ENCODE data around the gene CFAP61.
"Not testable (repeated sequence)": the region's sequence is repeated elsewhere in the genome, so short reads cannot be mapped to it uniquely, and the experiment has no call there.

CFAP61 gene

DNA sequence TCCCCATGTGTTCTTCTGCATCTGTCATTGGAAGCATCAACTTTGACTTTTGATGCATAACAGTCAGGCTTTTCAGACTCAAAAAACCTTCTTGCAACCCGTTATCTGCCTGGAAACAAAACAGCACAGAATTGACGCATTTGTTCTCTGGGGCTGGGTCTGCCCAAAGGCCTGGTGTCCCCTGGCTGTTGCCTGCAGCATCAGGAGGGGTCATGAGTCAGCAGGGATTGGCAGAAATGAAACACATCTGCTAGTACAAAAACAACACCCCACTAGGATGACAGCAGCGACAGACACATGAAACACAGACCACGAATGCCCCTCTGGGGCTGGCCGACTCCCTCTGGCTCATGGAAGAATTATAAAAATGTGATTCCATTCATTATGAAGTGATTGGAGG lies 158.0 kb downstream of the CFAP61 start:
- no peak for DNase-seq (ENCODE audit: low read depth)

GRCh38 chr20:20210943-20211273 lies 158.6 kb downstream of the CFAP61 start:
- no peak for DNase-seq (ENCODE audit: low read depth)

GRCh38 chr20:20211274-20211987 lies 159.1 kb downstream of the CFAP61 start:
- DNase-seq (ENCODE audit: low read depth), result no peak

GRCh38 chr20:20211988-20212518 lies 159.7 kb downstream of the CFAP61 start:
- DNase-seq (ENCODE audit: low read depth), result no peak

DNA sequence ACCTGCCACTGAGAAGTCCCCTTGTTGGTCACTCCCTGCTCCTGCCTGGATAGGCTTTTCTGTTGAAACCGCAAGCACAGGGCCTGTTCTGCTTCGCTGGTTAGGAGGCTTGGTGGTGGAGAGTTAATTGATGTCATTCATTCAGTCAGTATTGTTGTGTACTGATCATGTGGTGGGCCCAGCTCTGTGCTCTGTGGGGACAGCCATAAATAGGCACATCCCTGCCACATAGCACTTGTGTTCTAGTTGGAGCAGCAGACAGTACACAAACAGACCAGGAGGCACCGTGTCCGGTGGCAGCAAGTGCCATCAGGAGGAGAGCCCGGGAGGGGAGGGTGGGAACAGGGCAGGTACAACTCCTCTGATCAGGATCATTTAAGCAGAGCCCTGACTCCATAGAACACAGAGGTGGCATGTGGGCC lies 160.4 kb downstream of the CFAP61 start:
- DNase-seq (ENCODE audit: low read depth), result no peak

DNA sequence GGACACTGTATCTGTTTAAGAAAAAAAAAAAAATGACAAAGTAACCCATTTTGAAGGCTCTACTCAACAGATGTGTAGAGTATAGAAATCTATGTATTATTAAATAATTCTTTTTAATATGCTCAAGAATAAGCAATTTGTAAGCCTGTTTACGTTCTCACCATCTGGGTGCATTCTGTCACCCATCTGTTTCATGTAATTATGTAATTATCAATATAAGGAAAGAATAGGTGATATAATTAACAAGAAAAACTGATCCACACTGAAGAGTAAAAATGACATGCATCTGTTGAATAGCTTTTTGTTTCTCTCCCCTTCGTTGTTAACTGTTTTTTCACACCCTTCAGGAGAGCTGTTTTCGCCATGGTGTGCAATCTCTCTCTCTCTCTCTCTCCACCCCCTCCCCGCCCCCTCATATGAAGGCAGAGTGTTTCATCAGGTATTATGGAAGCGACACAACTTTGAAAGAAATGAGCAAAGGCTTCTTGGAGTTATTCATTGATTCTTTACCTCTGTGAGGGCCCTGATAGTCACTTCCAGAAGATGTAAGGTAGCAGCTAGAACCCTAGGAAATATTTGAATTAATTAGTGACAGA lies 161.3 kb downstream of the CFAP61 start:
- no peak for DNase-seq (ENCODE audit: low read depth)

DNA sequence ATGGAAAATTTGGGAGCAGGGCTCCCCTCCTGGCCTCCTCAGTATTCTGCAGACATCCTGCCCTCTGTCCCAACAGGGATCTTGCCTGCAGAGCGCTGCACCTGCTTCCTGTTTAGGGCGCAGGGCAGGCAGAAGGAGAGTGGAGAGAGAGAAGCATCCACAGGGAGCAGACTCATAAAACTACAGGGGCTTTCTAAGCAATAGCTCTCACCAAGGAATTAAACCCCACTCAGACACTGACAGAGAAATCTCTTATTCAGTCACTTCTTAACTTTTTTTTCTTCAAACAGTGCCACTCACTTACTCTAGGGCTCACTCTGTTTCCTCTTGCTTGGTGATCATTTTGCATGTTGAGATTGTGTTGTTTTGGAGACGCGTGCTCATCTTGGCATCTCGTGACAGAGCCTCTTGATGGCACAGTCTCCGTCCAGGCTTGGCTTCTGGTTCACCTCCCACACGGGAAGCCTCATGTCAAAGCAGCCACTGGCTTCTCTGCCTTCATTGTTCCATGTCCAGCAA lies 162.5 kb downstream of the CFAP61 start:
- DNase-seq (ENCODE audit: low read depth), result no peak

DNA sequence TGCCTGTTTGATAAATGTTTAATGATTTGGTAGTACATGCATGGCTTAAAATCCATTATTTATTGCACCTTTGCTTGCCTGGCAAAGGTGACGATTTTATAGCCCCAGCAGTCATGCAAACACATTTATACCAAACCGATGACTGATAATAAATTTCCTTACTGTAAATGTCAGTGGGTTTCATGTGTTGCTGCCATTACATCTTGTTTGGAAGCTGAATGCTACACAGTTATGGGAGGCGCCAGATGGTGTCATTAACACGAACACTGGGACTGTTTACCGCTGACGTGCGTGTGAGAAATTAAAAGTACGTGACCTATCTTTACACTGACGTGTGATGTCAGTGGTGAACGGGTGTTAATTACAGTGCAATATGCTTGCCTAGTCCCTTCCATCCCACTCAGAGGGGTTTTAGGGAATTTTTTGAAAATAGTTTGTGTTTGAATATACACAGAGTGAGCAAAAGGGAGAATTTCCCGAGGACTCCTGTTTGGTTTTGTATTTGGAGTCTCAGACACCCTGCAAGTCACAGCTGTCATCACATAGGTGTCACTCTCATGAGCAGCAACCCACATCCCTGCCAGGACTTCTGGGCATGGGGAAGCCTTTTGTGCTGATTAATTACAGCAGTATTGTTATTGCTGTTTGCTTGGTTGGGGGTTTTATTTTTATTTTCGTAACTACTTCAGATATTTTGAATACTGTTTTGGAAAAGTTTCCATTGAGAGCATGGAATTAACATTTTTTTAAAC lies 163.8 kb downstream of the CFAP61 start:
- DNase-seq (ENCODE audit: low read depth), result no peak

GRCh38 chr20:20216941-20217340 lies 164.6 kb downstream of the CFAP61 start:
- no peak for DNase-seq (ENCODE audit: low read depth)

- no peak for DNase-seq (ENCODE audit: low read depth)
Observed at GRCh38 chr20:20217621-20218020, 165.3 kb downstream of the CFAP61 start.

DNA sequence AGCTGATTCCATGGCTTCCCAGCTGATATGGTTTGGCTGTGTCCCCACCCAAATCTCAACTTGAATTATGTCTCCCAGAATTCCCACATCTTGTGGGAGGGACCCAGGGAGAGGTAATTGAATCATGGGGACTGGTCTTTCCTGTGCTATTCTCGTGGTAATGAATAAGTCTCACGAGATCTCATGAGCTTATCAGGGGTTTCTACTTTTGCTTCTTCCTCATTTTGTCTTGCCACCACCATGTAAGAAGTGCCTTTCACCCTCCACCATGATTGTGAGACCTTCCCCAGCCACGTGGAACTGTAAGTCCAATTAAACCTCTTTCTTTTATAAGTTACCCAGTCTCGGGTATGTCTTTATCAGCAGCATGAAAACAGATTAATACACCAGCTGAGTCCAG lies 165.8 kb downstream of the CFAP61 start:
- DNase-seq (ENCODE audit: low read depth), result not testable (repeated sequence)

- no peak for DNase-seq (ENCODE audit: low read depth)
Observed at GRCh38 chr20:20219016-20219415, 166.7 kb downstream of the CFAP61 start.

DNA sequence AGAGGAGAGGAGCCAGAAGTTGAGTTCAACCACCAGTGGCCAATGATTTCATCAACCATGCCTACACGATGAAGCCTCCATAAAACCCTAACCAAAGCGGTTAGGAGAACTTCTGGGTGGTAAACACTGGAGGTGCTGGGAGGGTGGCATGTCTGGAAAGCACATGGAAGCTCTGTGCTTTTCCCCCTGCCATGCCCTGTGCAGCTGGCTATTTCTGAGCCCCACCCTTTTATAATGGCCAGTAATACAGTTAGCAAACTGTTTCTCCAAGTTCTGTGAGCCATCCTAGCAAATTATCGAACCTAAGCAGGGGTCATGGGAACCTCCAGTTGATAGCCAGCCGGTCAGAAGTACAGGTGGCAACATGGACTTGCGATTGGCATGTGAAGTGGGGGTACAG lies 167.8 kb downstream of the CFAP61 start:
- DNase-seq (ENCODE audit: low read depth), result no peak

DNA sequence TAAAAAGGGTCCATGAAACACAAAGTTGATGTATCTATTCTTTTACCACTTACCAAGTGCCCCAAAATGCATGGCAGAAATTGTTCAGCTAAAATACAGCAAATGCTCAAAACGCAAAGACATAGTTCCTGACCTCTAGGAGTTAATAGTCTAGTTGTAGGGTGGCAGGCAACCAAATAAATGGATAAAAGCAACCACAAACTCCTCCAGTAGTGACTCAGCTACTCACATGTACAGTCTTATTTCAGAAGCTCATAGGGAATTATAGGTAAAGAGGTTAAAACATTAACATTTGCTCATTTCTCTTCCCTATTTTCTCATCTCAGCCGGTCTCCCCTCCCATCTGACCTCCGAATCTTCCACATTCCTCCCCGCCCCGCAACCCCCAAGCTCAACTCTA lies 171.6 kb downstream of the CFAP61 start:
- no peak for DNase-seq (ENCODE audit: low read depth)

DNA sequence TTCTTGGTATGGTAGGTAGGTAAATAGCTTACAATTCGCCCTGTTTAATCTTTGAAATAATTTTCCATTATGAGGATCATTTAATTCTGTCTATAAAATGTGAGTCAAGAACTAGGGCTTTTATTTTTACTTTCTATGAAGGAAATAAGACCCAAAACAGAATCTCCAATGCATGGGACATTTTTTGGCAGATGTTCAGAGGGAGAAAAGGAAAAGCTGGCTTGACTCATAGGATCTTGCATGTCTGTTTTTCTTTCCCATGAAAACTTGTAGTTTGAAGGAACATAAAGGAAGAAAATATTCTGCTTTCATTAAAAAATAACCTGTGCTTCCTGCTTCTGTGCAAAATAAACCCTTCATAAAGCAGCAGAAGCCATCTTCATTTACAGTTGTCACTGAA lies 172.5 kb downstream of the CFAP61 start:
- DNase-seq (ENCODE audit: low read depth), result no peak

- DNase-seq (ENCODE audit: low read depth), result no peak
Observed at GRCh38 chr20:20225325-20226043, 173.2 kb downstream of the CFAP61 start.

GRCh38 chr20:20226554-20226953 lies 174.2 kb downstream of the CFAP61 start:
- DNase-seq (ENCODE audit: low read depth), result no peak

DNA sequence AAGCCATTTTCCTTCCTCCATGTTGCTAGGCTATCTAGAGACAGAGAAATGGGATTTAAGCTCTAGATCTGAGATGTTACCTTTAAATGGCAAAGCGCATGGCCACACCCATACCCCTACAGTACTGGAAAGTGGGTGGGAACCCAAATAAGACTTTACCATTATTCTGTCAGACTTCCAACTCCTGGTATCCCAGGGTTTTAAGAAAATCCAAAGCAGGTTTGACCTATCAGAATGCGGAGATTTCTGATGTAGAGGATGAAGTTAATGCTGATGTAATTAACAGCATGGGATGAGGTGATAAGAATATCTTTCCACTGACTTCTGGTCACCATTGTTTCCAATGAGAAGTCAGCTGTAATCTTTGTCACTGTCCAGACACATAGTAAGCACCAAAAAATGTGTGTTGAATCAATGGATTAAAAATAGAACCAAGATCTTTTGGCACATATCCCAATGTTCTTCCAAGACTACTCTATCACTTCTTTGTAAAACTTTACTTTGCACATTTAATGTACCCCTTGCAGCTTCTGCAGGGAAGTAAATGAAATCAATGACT lies 174.8 kb downstream of the CFAP61 start:
- DNase-seq (ENCODE audit: low read depth), result no peak

DNA sequence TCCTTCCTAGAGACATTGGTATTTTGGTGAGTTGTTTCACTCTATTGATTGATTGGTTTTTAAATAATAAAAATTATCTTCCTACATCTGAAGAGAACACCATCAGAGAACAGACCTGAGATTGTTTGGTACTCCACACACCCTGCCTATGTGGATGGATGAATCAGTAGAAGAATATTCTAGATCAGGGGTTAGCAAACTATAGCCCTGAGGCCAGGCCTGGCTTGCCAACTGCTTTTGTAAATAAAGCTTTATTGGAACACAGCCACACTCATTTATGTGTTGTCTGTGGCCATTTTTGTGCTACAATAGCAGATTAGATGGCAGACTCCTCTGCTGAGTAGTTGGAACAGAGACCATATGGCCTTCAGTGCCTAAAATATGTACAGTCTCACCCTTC lies 176.0 kb downstream of the CFAP61 start:
- no peak for DNase-seq (ENCODE audit: low read depth)

GRCh38 chr20:20229595-20229994 lies 177.3 kb downstream of the CFAP61 start:
- DNase-seq (ENCODE audit: low read depth), result no peak

DNA sequence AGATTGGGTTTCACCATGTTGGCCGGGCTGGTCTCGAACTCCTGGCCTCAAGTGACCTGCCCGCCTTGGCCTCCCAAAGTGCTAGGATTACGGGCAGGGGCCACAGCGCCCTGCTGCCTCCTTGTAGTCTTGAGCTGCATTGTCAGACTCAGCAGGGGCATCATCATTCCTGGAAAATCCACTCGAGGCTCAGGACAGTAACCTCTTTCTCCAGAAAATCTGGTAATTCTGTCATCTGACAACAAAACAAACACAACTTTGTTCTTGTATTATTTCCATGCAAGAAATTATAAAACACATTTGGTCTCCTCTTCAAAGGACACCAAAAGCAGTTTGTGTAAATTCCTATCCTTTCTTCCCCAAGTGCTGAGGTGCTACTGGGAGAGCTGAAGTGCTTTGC lies 178.4 kb downstream of the CFAP61 start:
- no peak for DNase-seq (ENCODE audit: low read depth)

Measured in stimulated activated CD8-positive, alpha-beta memory T cell treated with anti-CD3 and anti-CD28 coated beads, Interleukin-12 subunit alpha, Interleukin-12 subunit beta, amount 100 ng/mL, for 1 hour (primary cell).